Parathyroid adenoma (tissue), 2 donors: ENCODE results near the gene KRTCAP3.
"Not testable (repeated sequence)": the region's sequence is repeated elsewhere in the genome, so short reads cannot be mapped to it uniquely, and the experiment has no call there.

ENCODE experiments used
- H2AFZ ChIP-seq: fragments of 300-600 bp; sonication (generic); one replicate; pipeline ENCODE4 v1.7.0; 2017; ENCODE audit warnings: antibody characterized with exemption, mild to moderate bottlenecking
- H3K27ac ChIP-seq: fragments of 300-600 bp; sonication (generic); one replicate; pipeline ENCODE4 v1.7.0; 2017
- H3K27me3 ChIP-seq: fragments of 300-600 bp; sonication (generic); one replicate; pipeline ENCODE4 v1.7.0; 2017; ENCODE audit warnings: low read length; ENCODE audit not compliant: control insufficient read depth, insufficient read depth
- H3K36me3 ChIP-seq: fragments of 300-600 bp; sonication (generic); one replicate; pipeline ENCODE4 v1.7.0; 2017; ENCODE audit warnings: low read length; ENCODE audit not compliant: control insufficient read depth, insufficient read depth
- H3K4me1 ChIP-seq: fragments of 300-600 bp; sonication (generic); one replicate; pipeline ENCODE4 v1.7.0; 2017; ENCODE audit warnings: control low read depth
- H3K4me2 ChIP-seq: fragments of 300-600 bp; sonication (generic); one replicate; pipeline ENCODE4 v1.7.0; 2017; ENCODE audit warnings: low read length
- H3K4me3 ChIP-seq: fragments of 300-600 bp; sonication (generic); one replicate; pipeline ENCODE4 v1.7.0; 2017; ENCODE audit warnings: low read depth, low read length
- H3K79me2 ChIP-seq: fragments of 300-600 bp; sonication (generic); one replicate; pipeline ENCODE4 v1.7.0; 2017; ENCODE audit warnings: control low read depth
- H3K9ac ChIP-seq: fragments of 300-600 bp; sonication (generic); one replicate; pipeline ENCODE4 v1.7.0; 2017; ENCODE audit warnings: mild to moderate bottlenecking
- H3K9me3 ChIP-seq: fragments of 300-600 bp; sonication (generic); one replicate; pipeline ENCODE4 v1.7.0; 2017; ENCODE audit warnings: low read length; ENCODE audit not compliant: control insufficient read depth
- CTCF ChIP-seq: fragments of 300-600 bp; sonication (generic); IDR thresholded peaks from one replicate; pipeline ENCODE4 v1.7.0; 2017; ENCODE audit warnings: antibody characterized with exemption, mild to moderate bottlenecking
- donor health status: primary hyperparathyroidism.

Gene KRTCAP3

DNA sequence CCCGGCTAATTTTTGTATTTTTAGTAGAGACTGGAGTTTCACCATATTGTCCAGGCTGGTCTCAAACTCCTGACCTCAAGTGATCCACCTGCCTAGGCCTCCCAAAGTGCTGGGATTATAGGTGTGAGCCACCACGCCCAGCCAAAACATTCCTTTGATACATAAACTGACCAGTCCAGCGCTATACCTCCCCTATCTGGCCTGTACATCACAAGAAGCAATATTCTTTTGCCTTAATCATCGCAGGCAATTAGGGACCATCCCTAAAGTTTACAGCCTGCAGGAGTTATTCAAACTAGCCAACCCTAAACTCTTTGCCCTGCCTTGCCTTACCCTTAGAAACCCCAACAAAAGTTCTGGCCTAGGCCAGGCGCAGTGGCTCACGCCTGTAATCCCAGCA, 26.0 kb upstream of the KRTCAP3 start:
- TF ChIP-seq CTCF, result no peak

GRCh38 chr2:27420996-27421395, 21.2 kb upstream of the KRTCAP3 start:
- no peaks in the 10 kb centered on the region for H3K79me2 ChIP-seq
- H3K4me3 ChIP-seq, result no peak overlapping the region
- no peak overlapping the region for H3K4me2 ChIP-seq
- no peaks in the 10 kb centered on the region for H3K36me3 ChIP-seq
- no peak overlapping the region for H2AFZ ChIP-seq
- H3K9me3 ChIP-seq, result no peaks in the 10 kb centered on the region
- no peak overlapping the region for H3K9ac ChIP-seq
- H3K4me1 ChIP-seq, result no peaks in the 10 kb centered on the region
- TF ChIP-seq CTCF, result no peak
- H3K27ac ChIP-seq, result no peak overlapping the region
- H3K27me3 ChIP-seq, result no peaks in the 10 kb centered on the region

More for the DNA sequence above, 26.0 kb upstream of the KRTCAP3 start:
- Histone ChIP-seq H3K4me2 (no peak overlapping the region), H3K9me3 (no peaks in the 10 kb centered on the region), H3K4me1 (no peaks in the 10 kb centered on the region), H3K27me3 (no peaks in the 10 kb centered on the region), H3K79me2 (no peaks in the 10 kb centered on the region), H3K9ac (no peak overlapping the region), H2AFZ (no peak overlapping the region), H3K36me3 (no peaks in the 10 kb centered on the region), H3K27ac (no peak overlapping the region), H3K4me3 (no peak overlapping the region)

GRCh38 chr2:27421660-27422250, 20.4 kb upstream of the KRTCAP3 start:
- no peak overlapping the region for H3K27ac ChIP-seq
- H3K9me3 ChIP-seq, result no peaks in the 10 kb centered on the region
- H3K9ac ChIP-seq, result no peak overlapping the region
- H3K79me2 ChIP-seq, result no peaks in the 10 kb centered on the region
- no peaks in the 10 kb centered on the region for H3K36me3 ChIP-seq
- TF ChIP-seq CTCF, result no peak
- no peak overlapping the region for H2AFZ ChIP-seq
- no peak overlapping the region for H3K4me3 ChIP-seq
- H3K4me1 ChIP-seq, result no peaks in the 10 kb centered on the region
- H3K4me2 ChIP-seq, result no peak overlapping the region
- H3K27me3 ChIP-seq, result no peaks in the 10 kb centered on the region

GRCh38 chr2:27422958-27423357, 19.2 kb upstream of the KRTCAP3 start:
- Histone ChIP-seq H3K4me1 (no peaks in the 10 kb centered on the region), H3K27ac (no peak overlapping the region), H3K4me3 (no peak overlapping the region), H3K79me2 (no peaks in the 10 kb centered on the region), H3K36me3 (no peaks in the 10 kb centered on the region), H3K9ac (no peak overlapping the region), H2AFZ (no peak overlapping the region), H3K9me3 (no peaks in the 10 kb centered on the region), H3K27me3 (no peaks in the 10 kb centered on the region), H3K4me2 (no peak overlapping the region)
- no peak for TF ChIP-seq CTCF

GRCh38 chr2:27425039-27425438, 17.1 kb upstream of the KRTCAP3 start:
- H3K27ac ChIP-seq, H3K27me3 ChIP-seq, H3K9ac ChIP-seq, H2AFZ ChIP-seq, H3K4me2 ChIP-seq, H3K4me1 ChIP-seq, H3K4me3 ChIP-seq, H3K36me3 ChIP-seq, H3K9me3 ChIP-seq: not testable (repeated sequence)
- H3K79me2 ChIP-seq, result peaks cover 10% of the 10 kb centered on the region
